Measurements from ENCODE around the gene ZNF638.
"Not testable (repeated sequence)": the region's sequence is repeated elsewhere in the genome, so short reads cannot be mapped to it uniquely, and the experiment has no call there.

The ZNF638 gene

GRCh38 chr2:71393216-71393615 lies 61.6 kb downstream of the ZNF638 start:
- no peak for DNase-seq (ENCODE audit: low read depth in 2 of 2)

- DNase-seq (ENCODE audit: low read depth in 2 of 2), result no peak
Measured at GRCh38 chr2:71395471-71395870, 63.9 kb downstream of the ZNF638 start.

- DNase-seq (ENCODE audit: low read depth in 2 of 2), result no peak
Measured at GRCh38 chr2:71402427-71402826, 70.8 kb downstream of the ZNF638 start.

GRCh38 chr2:71409611-71410010 lies 78.0 kb downstream of the ZNF638 start:
- no peak for DNase-seq (ENCODE audit: low read depth in 2 of 2)

GRCh38 chr2:71410696-71411095 lies 79.1 kb downstream of the ZNF638 start:
- DNase-seq (ENCODE audit: low read depth in 2 of 2), result no peak

- not testable (repeated sequence) for DNase-seq (ENCODE audit: low read depth in 2 of 2)
Measured at GRCh38 chr2:71416866-71417265, 85.3 kb downstream of the ZNF638 start.

- DNase-seq (ENCODE audit: low read depth in 2 of 2), result no peak
Measured at GRCh38 chr2:71417300-71418202, 86.0 kb downstream of the ZNF638 start.

GRCh38 chr2:71419145-71419544 lies 87.6 kb downstream of the ZNF638 start:
- no peak for DNase-seq (ENCODE audit: low read depth in 2 of 2)

- no peak for DNase-seq (ENCODE audit: low read depth in 2 of 2)
Measured at GRCh38 chr2:71419976-71420375, 88.4 kb downstream of the ZNF638 start.

GRCh38 chr2:71422786-71423185 lies 91.2 kb downstream of the ZNF638 start:
- no peak for DNase-seq (ENCODE audit: low read depth in 2 of 2)

GRCh38 chr2:71423817-71424420 lies 92.3 kb downstream of the ZNF638 start:
- DNase-seq (ENCODE audit: low read depth in 2 of 2), result no peak

- DNase-seq (ENCODE audit: low read depth in 2 of 2), result no peak
Measured at GRCh38 chr2:71426721-71427120, 95.1 kb downstream of the ZNF638 start.

GRCh38 chr2:71428472-71429383 lies 97.1 kb downstream of the ZNF638 start:
- no peak for DNase-seq (ENCODE audit: low read depth in 2 of 2)

- not testable (repeated sequence) for DNase-seq (ENCODE audit: low read depth in 2 of 2)
Measured at GRCh38 chr2:71445142-71445541, 113.6 kb downstream of the ZNF638 start.

- DNase-seq (ENCODE audit: low read depth in 2 of 2), result no peak
Measured at GRCh38 chr2:71446505-71446904, 114.9 kb downstream of the ZNF638 start.

- DNase-seq (ENCODE audit: low read depth in 2 of 2), result no peak
Measured at GRCh38 chr2:71449343-71449742, 117.8 kb downstream of the ZNF638 start.

GRCh38 chr2:71451705-71452104 lies 120.1 kb downstream of the ZNF638 start:
- no peak for DNase-seq (ENCODE audit: low read depth in 2 of 2)

GRCh38 chr2:71452565-71452964 lies 121.0 kb downstream of the ZNF638 start:
- no peak for DNase-seq (ENCODE audit: low read depth in 2 of 2)

GRCh38 chr2:71453404-71454220 lies 122.0 kb downstream of the ZNF638 start, which contains the start of gene DYSF:
Gene DYSF, plus strand, starts transcription at chr2:71453561.
- no peak for DNase-seq (ENCODE audit: low read depth in 2 of 2)

GRCh38 chr2:71454221-71455010 lies 122.8 kb downstream of the ZNF638 start:
- no peak for DNase-seq (ENCODE audit: low read depth in 2 of 2)

Measured in fibroblast of skin of left quadriceps (primary cell).